ENCODE results near the gene FXYD1.

Gene FXYD1

DNA sequence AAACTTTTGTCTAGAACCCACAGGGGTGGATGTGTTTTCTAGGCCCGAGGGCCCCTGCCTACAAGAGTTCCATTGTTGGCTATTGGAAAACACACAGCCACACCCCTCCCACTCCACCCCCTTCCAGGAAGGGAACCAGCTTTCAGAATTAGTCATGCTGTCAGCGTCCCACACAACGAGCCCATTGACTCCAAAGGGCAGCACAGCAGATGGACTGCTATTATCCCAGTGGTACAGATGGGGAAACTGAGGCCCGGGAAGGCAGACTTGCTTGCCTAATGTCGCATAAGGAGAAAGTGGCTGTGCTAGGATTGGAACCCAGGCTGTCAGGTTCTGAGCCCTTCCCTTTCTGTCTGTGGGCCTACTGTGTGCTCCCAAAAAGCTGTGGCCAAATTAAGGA, 31.1 kb upstream of the FXYD1 start:
- DNase-seq (ENCODE audit: low spot score): no peak

DNA sequence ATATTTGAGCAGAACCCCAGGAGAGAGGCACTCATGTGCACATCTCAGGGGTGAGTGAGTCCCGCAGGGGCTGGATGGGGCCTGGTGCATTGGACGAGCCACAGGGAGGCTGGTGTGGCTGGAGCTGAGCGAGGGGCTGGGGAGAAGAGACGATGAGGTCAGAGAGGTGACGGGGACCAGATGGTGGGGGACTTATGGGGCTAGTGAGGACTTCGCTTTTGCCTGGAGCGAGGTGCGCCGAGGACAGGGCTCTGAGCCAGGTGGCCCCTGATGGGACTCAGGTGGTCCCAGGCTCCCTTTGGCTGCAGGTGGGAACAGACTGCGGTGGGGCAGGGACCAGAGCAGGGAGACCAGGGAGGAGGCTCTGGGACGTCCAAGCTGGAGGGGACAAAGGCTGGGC, 29.9 kb upstream of the FXYD1 start:
- no peak for DNase-seq (ENCODE audit: low spot score)

DNA sequence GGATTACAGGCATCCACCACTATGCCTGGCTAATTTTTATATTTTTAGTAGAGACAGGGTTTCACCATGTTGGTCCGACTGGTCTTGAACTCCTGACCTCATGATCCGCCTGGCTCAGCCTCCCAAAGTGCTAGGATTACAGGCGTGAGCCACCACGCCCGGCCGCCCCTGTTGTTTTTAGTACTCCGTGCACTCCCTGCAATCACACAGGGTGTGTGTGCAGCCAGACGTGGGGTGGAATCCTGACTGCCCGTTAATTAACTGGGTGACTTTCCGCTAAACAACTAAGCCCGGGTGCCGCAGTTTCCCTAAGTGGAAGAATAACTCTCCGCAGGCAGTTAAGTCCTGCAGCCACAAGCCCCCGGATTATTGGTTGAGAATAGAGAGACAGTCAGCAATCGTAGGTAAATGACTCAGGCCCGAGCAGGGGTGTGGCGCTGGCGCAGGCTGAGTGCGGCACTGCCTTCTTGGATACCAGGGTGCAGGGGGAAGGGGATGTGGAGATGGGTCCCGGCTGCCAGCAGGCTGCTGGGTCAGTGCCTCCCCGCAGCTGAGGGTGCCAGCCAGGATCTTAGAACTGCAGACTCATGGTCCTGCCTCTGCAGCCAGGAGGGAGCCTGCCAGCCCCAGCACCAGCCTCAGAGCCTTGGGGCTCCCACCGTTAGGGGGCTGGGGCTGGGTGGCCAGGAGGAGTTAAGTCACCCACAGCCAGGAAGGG, 29.1 kb upstream of the FXYD1 start:
- no peak for DNase-seq (ENCODE audit: low spot score)

DNA sequence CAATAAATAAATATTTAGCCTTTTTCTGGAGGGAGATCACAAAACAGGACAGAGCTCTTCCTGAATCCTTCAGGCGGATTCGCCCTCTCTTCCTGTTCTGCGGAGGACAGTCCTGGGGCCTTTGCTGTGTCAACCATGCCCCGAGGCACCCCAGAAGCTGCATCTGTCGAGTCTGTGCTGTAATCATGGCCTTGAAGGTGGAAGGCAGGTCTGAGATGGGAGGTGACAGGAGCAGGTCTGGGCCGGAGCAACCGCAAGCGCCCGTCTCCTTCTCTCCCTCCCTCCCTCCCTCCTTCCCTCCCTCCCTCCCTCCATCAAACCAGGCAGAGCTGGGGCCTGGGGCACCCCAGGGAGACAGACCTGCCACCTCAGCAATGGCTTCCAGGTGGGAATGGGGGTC, 27.6 kb upstream of the FXYD1 start:
- no peak for DNase-seq (ENCODE audit: low spot score)

DNA sequence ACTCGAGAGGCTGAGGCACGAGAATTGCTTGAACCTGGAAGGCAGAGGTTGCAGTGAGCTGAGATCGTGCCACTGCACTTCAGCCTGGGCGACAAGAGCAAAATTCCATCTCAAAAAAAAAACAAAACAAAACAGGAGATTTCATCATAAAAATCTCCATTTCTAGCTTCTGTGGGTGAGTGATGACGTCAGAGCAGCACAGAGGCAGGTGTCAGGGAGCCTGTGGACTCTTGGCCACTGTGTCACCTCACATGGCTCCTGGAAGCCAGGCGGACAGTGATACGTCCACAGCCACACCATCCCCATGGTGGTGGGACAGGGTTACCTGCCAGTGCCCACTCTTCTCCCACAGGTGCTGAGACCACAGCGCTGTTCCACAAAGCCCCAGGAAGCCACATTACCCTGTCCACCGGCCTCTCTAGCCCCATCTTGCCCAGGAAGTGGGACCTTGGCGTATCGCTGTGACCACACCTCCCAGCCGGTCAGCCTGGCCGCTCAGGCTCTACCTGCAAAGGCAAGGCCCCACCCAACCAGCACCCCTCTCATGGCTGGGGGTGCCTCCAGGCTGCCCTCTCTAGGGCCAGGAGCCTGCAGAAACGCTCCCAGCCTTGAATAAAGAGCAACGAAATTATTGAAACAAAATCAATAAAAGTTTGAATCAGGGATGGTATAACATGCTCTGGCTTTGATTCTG, 25.5 kb upstream of the FXYD1 start:
- no peak for DNase-seq (ENCODE audit: low spot score)

DNA sequence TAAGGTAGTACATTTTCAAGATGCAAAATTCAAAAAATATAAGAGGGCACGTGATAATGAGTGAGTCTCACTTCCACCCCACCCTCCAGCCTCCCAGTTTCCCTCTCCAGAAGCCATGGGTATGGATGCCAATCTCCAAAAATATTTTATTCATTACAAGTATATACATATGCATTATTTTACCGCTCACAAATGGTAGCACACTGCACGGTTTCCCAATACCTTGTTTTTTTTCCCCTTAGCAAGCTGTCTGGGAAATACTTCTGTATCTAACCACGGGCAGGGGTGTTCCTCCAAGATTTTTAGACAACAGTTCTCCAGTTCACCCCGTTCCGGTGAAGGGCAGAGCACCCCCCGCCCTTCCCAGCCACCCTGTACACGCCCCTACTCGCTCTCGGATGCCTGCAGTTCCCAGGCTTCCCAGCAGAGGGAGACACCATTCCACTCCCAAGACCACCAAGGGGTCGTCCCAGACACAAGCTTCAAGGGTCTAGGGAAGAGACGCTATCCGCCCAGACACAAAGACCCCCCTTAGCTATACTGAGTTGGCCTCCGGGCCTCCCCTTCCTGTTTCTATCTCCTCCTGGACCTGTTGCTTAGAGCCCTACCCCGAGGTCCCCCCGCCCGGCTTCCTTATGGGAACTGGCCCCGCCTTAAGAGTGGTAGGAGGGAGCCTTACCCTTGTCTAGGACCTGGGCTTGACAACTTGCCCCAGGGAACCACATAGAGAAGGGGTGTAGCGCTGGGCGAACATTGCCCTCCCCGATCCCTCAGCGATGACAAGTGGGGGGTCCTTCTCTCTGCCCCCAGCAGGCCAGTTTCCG, 24.1 kb upstream of the FXYD1 start:
- peak; percentile 92 for DNase-seq (ENCODE audit: low spot score)

DNA sequence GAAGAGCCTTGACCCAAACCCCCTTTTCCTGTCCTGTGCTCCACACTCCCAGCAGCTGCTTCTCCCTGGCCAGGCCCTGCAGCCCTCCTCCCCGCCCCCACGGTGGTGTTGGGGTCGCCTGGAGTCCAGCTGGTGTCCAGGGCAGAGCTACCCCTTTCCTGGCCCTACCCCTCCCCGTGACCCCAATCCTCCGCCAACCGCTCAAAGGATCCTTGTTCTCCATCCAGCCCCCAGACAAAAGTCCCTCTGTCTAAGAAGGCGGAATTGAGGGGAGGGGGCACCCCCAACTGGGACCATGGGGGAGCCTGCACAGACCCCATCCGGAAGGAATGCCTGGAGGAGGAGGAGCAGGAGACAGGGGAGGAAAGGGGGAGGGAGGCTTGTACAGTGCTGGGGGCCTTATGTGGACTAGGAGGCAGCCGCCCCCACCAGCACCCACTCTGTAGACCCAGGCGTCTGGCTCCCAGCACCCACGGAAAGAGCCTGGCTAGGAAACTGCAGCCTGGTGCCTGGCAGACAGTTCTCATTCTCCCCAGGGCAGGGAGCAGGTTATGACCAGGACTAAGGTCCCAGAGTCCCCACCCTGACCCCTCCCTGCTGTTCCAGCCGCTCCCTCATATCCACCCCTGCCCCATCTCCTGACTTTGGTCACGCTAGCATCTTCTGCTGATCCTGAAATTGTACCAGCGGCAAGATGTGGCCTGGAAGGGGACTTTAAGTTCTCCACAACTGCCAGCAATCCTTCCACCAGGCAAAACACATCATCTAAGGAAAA, 23.3 kb upstream of the FXYD1 start, which contains the start of gene FXYD3:
TSS of gene FXYD3 (plus strand) at position 647 of the 775 bp plus-strand sequence. CDS start 3,554 bp downstream, outside the sequence.
- DNase-seq (ENCODE audit: low spot score): no peak

DNA sequence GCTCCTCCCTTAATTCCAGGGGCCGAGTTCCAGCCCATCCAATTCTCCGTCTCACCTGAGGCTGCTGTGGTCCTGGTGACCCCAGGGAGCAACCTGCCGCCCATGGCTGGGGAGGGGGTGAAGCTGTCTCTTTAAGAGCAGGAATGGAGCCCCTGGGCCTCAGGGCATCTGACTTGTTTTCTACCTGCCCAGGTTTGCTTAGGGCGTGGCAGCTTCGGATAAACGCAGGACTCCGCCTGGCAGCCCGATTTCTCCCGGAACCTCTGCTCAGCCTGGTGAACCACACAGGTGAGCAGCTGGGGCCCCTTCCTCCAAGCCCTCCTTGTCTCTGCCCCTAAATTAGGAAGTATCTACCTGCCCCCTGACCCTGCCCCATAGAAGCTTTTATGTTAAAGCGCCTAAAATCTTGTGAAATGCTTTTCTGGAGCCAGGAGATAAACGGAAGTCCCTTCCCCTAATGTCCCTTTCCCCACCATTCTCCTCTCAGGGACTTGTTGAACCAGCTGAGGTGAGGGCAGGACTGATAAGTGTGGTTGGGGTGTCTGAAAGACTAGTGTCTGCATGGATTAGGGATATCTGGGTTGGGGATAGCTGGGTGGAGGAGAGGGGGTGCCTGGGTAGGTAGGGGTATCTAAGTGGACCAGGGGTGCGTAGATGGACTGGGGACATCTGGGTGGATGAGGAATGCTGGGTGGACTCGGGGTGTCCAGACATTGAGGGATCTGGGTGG, 22.4 kb upstream of the FXYD1 start:
- no peak for DNase-seq (ENCODE audit: low spot score)

DNA sequence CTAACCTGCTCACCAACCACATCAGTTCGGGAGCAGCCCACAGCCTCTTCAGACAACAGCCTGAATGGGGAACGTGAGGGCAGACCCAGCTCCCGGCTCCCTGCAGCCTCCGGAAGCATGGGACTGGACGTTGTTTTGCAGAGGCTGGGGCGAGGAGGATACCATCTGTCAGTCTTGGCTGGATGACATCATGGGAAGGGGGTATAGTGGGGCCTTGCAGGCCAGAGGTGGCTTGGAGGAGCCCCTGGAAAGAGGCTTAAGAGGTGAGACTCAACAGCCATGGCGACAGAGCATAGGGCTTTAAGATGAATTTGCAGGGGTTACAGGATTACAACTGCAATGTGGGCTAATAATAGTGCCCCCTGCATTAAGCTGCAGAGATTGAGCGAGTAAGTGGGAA, 21.5 kb upstream of the FXYD1 start:
- DNase-seq (ENCODE audit: low spot score): no peak

DNA sequence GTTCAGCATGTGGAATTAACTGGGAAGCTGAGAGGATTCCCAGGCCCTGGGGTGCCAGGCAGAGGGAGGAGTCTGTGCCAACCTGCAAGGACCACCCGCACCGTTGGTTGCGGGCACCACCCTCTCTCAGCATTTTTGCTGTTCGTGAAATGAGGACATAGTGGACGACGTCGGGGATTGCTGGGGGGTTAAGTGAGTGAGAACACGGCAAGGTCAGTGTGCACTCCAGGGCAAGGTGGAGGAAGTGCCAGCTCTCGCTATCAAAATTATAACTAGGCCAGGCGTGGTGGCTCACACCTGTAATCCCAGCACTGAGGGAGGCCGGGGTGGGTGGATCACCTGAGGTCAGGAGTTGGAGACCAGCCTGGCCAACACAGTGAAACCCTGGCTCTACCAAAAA, 20.8 kb upstream of the FXYD1 start:
- DNase-seq (ENCODE audit: low spot score): no peak

DNA sequence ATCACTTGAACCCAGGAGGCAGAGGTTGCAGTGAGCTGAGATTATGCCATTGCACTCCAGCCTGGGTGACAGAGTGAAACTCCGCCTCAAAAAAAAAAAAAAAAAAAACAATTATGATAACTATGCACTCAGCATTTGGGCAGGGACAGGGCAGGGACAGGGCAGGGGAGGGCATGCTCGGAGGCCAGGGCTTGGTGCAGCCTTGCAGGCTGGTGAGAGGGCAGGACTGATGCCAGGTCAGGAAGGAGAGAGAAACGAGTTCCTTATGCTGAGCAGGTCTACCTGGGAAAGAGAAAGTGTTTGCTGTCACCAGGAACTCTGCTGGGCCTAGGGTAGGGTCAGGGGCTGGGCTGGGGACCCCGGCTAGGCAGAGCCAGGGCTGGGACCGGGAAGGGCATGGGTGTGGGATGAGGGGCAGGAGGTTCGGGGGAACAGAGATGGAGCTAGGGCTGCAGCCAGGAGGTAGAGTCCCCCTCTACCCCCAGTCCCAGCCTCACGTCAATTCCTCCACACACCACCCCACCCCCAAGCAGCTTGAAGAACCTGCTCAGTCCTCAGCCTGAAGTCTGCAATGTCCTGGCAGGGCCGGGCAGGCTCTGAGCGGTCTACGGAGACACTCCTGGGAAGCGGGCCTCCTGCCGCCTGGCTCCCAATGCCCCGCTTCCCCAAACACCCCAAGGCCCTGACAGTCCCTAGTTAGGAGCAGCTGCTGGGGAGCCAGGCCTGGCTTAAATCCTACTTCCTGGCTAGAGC, 20.2 kb upstream of the FXYD1 start:
- no peak for DNase-seq (ENCODE audit: low spot score)

DNA sequence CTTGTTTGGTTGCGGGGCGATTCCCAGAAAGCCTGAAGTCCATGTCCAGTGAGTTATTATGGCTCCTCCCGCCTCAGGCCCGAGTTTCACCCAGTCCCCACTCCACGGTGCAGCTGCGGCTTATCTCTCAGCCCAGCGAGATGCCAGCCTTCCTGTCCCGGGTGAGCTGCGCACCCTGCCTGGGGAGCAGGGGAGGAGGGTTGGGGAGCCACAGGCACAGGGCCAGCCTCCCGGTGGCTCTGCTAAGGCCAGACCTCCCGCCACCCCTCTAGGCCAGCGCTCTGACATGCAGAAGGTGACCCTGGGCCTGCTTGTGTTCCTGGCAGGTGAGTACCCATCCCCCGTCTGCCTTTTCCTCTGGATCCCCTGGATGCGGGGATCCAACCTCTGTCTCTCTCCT, 19.5 kb upstream of the FXYD1 start:
- DNase-seq (ENCODE audit: low spot score): no peak

DNA sequence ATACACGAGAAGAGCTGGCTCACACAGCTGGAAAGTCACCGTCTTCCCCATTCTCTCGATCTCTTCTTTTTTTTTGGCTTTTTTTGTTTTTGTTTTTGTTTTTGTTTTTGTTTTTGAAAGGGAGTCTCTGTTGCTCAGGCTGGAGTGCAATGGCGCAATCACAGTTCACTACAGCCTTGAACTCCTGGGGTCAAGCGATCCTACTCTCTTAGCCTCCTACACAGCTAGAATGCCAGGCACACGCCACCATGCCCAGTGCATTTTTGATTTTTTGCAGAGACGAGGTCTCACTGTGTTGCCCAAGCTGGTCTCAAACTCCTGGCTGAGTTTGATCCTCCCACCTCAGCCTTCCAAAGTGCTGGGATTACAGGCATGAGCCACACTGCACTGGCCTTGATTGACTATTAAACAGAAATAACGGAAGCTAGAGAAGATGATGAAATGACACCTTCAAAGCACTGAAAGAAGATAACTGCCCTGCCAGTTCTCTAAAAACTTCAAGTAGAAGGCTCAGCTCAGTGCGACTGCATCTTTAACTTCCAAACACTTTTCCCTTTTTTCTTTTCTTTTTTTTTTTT, 19.0 kb upstream of the FXYD1 start:
- DNase-seq (ENCODE audit: low spot score): no peak

DNA sequence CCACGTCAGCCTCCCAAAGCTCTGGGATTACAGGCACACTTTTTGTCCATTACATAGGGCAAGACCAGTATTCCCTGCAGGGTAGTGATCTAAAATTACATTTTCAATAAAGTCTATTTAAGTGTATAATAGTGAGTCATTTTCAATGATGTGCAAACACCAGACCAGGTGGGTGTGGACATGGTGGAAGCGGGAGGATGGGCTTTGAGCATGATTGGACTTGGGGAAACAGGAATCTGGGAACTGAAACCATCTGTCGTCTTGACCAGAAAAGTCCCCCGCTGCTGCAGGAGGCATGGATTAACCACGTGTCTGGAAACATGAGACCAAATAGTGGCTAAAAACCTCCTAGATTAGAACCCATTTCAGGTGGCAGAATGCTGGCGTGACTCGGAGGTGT, 18.1 kb upstream of the FXYD1 start:
- no peak for DNase-seq (ENCODE audit: low spot score)

DNA sequence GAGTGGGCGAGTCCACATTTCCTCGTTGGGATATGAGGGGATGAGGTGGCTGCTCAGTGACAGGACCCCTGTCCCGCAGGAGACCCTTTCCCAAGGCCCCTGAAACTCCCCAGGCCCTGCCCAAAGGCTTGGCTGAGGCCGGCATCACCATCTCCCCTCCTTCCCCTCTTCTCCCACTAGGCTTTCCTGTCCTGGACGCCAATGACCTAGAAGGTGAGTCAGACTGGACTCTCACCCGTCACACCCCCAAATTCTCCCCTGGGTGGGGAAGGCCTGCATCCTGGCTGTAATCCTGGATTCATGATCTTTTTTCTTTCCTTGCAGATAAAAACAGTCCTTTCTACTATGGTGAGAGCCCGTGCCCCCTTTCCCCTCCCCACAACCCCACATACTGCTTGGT, 17.7 kb upstream of the FXYD1 start:
- DNase-seq (ENCODE audit: low spot score): no peak

DNA sequence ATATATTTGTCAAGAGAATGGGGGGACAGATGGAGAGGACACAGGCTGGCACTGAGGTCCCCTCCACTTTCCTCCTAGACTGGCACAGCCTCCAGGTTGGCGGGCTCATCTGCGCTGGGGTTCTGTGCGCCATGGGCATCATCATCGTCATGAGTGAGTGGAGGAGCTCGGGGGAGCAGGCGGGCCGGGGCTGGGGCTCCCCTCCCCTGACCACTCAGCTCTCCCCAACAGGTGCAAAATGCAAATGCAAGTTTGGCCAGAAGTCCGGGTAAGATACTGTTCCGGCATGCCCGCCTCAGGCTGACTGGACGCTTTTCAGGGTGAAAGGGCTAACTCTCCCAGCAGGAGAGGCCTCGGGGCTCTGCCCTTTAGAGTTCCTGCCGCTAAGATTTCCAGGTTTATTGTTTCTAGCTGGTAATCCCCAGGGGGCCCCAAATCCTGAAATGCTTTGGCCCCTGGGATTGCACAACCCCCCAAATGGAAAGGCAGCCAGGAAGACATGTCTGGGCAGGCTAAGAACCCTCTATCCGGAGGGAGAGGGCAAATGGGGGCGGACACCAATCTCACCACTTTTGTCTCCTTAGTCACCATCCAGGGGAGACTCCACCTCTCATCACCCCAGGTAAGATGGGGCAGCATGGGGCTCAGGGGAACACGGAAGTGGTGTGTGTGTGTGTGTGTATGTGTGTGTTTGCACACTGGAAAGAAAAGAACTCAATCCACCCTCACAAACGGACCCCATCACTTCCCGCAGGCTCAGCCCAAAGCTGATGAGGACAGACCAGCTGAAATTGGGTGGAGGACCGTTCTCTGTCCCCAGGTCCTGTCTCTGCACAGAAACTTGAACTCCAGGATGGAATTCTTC, 15.7 kb upstream of the FXYD1 start:
- no peak for DNase-seq (ENCODE audit: low spot score)

DNA sequence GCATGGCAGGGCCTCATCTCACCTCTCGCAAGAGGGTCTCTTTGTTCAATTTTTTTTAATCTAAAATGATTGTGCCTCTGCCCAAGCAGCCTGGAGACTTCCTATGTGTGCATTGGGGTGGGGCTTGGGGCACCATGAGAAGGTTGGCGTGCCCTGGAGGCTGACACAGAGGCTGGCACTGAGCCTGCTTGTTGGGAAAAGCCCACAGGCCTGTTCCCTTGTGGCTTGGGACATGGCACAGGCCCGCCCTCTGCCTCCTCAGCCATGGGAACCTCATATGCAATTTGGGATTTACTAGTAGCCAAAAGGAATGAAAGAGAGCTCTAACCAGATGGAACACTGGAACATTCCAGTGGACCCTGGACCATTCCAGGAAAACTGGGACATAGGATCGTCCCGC, 15.1 kb upstream of the FXYD1 start:
- no peak for DNase-seq (ENCODE audit: low spot score)

DNA sequence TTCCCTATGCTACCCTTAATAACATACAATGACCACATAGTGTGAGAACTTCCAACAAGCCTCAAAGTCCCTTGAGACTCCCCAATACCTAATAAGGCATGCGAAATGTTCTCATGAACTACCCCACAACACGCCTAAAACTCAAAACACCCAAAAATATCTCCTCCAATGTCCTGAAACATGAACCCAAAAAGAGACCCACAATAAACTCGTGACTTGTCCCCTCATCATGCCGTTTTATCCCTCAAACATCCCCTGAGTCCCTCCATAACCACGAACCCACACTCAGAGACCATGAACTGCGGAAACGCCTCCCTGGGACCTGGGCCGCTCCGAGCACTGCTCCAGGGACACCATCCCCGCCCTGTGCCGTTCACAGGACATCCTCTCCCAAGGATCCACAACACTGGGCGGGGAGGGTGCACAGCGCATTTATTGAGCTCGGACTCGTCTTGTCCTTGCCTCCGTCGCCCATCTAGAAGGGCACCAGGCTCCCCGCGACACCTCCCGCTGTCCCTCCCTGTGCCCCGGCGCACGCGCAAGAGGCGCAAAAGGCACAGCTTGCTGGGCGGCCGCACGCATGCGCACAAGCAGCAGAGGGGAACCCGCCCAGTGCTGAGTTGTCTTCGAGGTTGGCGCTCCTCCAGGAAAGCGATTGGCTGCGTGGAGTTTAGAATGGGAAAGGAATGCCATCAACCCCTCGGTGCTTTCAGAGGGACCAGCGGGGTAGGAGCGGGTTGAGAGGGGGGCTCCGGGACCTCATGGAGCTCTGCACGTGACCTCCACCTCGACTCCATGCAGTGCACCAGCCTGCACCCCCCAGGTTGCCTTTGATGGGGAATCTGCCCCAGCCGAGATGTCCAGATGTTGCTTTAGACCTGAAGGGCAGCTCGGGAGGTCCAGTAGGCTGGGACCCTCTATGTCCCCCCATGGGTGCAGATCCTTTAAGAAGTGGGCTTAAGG, 14.2 kb upstream of the FXYD1 start:
- DNase-seq (ENCODE audit: low spot score): peak; percentile 92
